CD14-positive monocyte (primary cell): ENCODE data around the gene DNAAF3. TPM values are rescaled to one million over a fixed set of nuclear protein-coding genes. Genes with fewer than 3 reads are reported as not detected.

Source experiments
- DNase-seq, 3 donors: peaks; one replicate each; pipeline ENCODE4 v3.0.0-alpha.2; 2011 to 2022
- H2AFZ ChIP-seq: 2 replicates; pipeline ENCODE4 v1.6.0; 2012; ENCODE audit warnings: mild to moderate bottlenecking, low read depth, low read length, inconsistent platforms; ENCODE audit not compliant: insufficient read depth, poor library complexity, severe bottlenecking
- H3K27ac ChIP-seq, 2 donors: 1 replicate in 1 of 2; 2 replicates in 1 of 2; pipeline ENCODE4 v1.5.1; 2012 to 2013; ENCODE audit warnings: low read length in 2 of 2, control low read depth in 1 of 2, inconsistent platforms in 1 of 2, low read depth in 1 of 2, mild to moderate bottlenecking in 1 of 2
- H3K27me3 ChIP-seq, 2 donors: one replicate each; pipeline versions ENCODE4 v1.6.0 to v1.6.1; 2011 to 2013; ENCODE audit warnings: low read length in 2 of 2; ENCODE audit not compliant: control insufficient read depth in 2 of 2, insufficient read depth in 2 of 2
- H3K36me3 ChIP-seq, 2 donors: replicated peaks in 1 of 2; 1 replicate in 1 of 2; 2 replicates in 1 of 2; pipeline versions ENCODE4 v1.5.1 to v1.6.1; 2012 to 2013; ENCODE audit warnings: low read length in 2 of 2, control low read depth in 1 of 2, inconsistent platforms in 1 of 2, mild to moderate bottlenecking in 1 of 2; ENCODE audit not compliant: insufficient read depth in 2 of 2, control insufficient read depth in 1 of 2
- H3K4me1 ChIP-seq, 2 donors: 1 replicate in 1 of 2; 2 replicates in 1 of 2; pipeline versions ENCODE4 v1.5.1 to v1.6.1; 2012 to 2013; ENCODE audit warnings: low read length in 2 of 2, control low read depth in 1 of 2, inconsistent platforms in 1 of 2, mild to moderate bottlenecking in 1 of 2, moderate library complexity in 1 of 2; ENCODE audit not compliant: insufficient read depth in 2 of 2, control insufficient read depth in 1 of 2
- H3K4me2 ChIP-seq: replicated peaks from 2 replicates; pipeline ENCODE3; 2012; ENCODE audit warnings: low read length, moderate library complexity, mild to moderate bottlenecking; ENCODE audit not compliant: poor library complexity, severe bottlenecking; ENCODE audit errors: extremely low read depth
- H3K4me3 ChIP-seq, 3 experiments: fragments of 200-600 bp in 1 of 3; sonication (generic) in 1 of 3; replicated peaks in 1 of 3; 1 replicate in 2 of 3; 2 replicates in 1 of 3; pipeline ENCODE4 v1.5.1; 2011 to 2013; ENCODE audit warnings: low read length in 3 of 3, mild to moderate bottlenecking in 3 of 3, control low read depth in 2 of 3, low read depth in 2 of 3, inconsistent platforms in 1 of 3, moderate library complexity in 1 of 3
- H3K79me2 ChIP-seq: 2 replicates; pipeline ENCODE4 v1.6.0; 2012; ENCODE audit warnings: mild to moderate bottlenecking, control low read depth, inconsistent platforms, low read length, moderate library complexity; ENCODE audit not compliant: insufficient read depth
- H3K9ac ChIP-seq: 2 replicates; pipeline ENCODE4 v1.6.0; 2017; ENCODE audit warnings: low read length, mild to moderate bottlenecking; ENCODE audit not compliant: insufficient read depth, poor library complexity, severe bottlenecking
- H3K9me3 ChIP-seq, 2 donors: replicated peaks in 1 of 2; 1 replicate in 1 of 2; 2 replicates in 1 of 2; pipeline versions ENCODE4 v1.5.1 to v1.6.1; 2012 to 2013; ENCODE audit warnings: low read length in 2 of 2, control low read depth in 1 of 2; ENCODE audit not compliant: control insufficient read depth in 1 of 2, insufficient read depth in 1 of 2
- H4K20me1 ChIP-seq: 2 replicates; pipeline ENCODE4 v1.6.0; 2012; ENCODE audit warnings: mild to moderate bottlenecking, low read length, control low read depth, moderate library complexity; ENCODE audit not compliant: insufficient read depth
- H3K27ac Mint-ChIP-seq, 7 donors: one replicate each; pipeline ENCODE4 v1.8.0; 2020; ENCODE audit warnings: mild to moderate bottlenecking in 7 of 7, mixed read lengths in 7 of 7, moderate library complexity in 6 of 7, inconsistent platforms in 2 of 7
- H3K27me3 Mint-ChIP-seq, 3 donors: one replicate each; pipeline ENCODE4 v1.8.0; 2021 to 2022; ENCODE audit warnings: low read depth in 3 of 3, mild to moderate bottlenecking in 3 of 3, mixed read lengths in 3 of 3, moderate library complexity in 3 of 3, inconsistent platforms in 1 of 3
- H3K36me3 Mint-ChIP-seq, 2 donors: one replicate each; pipeline ENCODE4 v1.8.0; 2020; ENCODE audit warnings: mixed read lengths in 2 of 2, inconsistent platforms in 1 of 2, mild to moderate bottlenecking in 1 of 2
- H3K4me1 Mint-ChIP-seq: one replicate; pipeline ENCODE4 v1.8.0; 2020; ENCODE audit warnings: mild to moderate bottlenecking, mixed read lengths
- H3K4me3 Mint-ChIP-seq, 2 donors: one replicate each; pipeline ENCODE4 v1.8.0; 2020; ENCODE audit warnings: mild to moderate bottlenecking in 2 of 2, mixed read lengths in 2 of 2, moderate library complexity in 1 of 2
- H3K9me3 Mint-ChIP-seq, 7 donors: one replicate each; pipeline ENCODE4 v1.8.0; 2020 to 2022; ENCODE audit warnings: mixed read lengths in 7 of 7, mild to moderate bottlenecking in 6 of 7, moderate library complexity in 6 of 7, inconsistent platforms in 2 of 7
- CTCF ChIP-seq: fragments of 200-600 bp; IDR thresholded peaks from one replicate; pipeline ENCODE4 v1.8.0; 2022; ENCODE audit warnings: antibody characterized with exemption, mild to moderate bottlenecking
- WGBS: methylation state at CpG from one replicate; pipeline ENCODE4 v1.1.5; 2013; ENCODE audit warnings: missing lambda C conversion rate; ENCODE audit not compliant: insufficient coverage; 5-methylcytosine and 5-hydroxymethylcytosine counted together
- intact Hi-C, 2 donors: fragments of 100-400 bp; cut with micrococcal nuclease; formaldehyde crosslinking; loops; one replicate each; pipeline versions ENCODE4 v1.15.0 to v1.15.1; 2023
- polyA plus RNA-seq, 3 donors: library from polyadenylated mRNA; depleted of rRNA in 1 of 3; unstranded in 2 of 3; stranded (reverse) in 1 of 3; fragments of 300-500 nt in 2 of 3; fragments of >200 nt in 1 of 3; fragmentation: Illumina TruSeq in 2 of 3; gene quantifications; 1 replicate in 2 of 3; 2 replicates in 1 of 3; pipeline ENCODE4 v1.2.3, GENCODE V29; 2012 to 2021

DNAAF3 gene
- polyA plus RNA-seq, 3 donors: 0.19 TPM; not detected in 2

- Histone ChIP-seq H3K4me1 (peaks cover 25 to 30% of the 10 kb centered on the region in 2 donors), H3K27me3 (peaks cover 10 to 54% of the 10 kb centered on the region in 2 donors), H4K20me1 (no peaks in the 10 kb centered on the region), H3K36me3 (no peaks in the 10 kb centered on the region), H3K27ac (no peak overlapping the region), H3K9ac (no peak overlapping the region), H3K4me3 (peak overlapping the region in 1 of 3 experiments; percentile 62), H3K9me3 (no peaks in the 10 kb centered on the region), H3K79me2 (no peaks in the 10 kb centered on the region), H3K4me2 (peak overlapping the region; percentile 63), H2AFZ (no peak overlapping the region)
- no CpG with 5 or more reads among the region's 3 CpGs for WGBS
- peaks cover 28% of the 10 kb centered on the region for H3K4me1 Mint-ChIP-seq
- peaks cover 0 to 14% (median 9%) of the 10 kb centered on the region in 7 donors for H3K9me3 Mint-ChIP-seq
- peaks cover 63 to 82% (median 79%) of the 10 kb centered on the region in 3 donors for H3K27me3 Mint-ChIP-seq
- intact Hi-C loops: loop anchor here in 1 of 2 donors (10.0 kb wide), 2 partner anchors 280 to 310 kb away; no protein-coding TSS in a partner anchor
- DNase-seq: peak; percentile 29 to 49 (median 33)
- peak overlapping the region in 1 of 7 donors; percentile 71 for H3K27ac Mint-ChIP-seq
- peak overlapping the region; percentile 31 to 74 for H3K4me3 Mint-ChIP-seq
- no peaks in the 10 kb centered on the region for H3K36me3 Mint-ChIP-seq
- no peak for TF ChIP-seq CTCF
Observed at GRCh38 chr19:55145232-55145631, 21.2 kb downstream of the DNAAF3 start.

- H3K27ac Mint-ChIP-seq: no peak overlapping the region
- peaks cover 23% of the 10 kb centered on the region for H3K4me1 Mint-ChIP-seq
- H3K9me3 ChIP-seq: no peaks in the 10 kb centered on the region
- H3K4me2 ChIP-seq: no peak overlapping the region
- DNase-seq: no peak
- no peaks in the 10 kb centered on the region for H3K36me3 ChIP-seq
- 18% methylated on average over 19 of the region's 21 CpGs for WGBS
- no peaks in the 10 kb centered on the region for H3K79me2 ChIP-seq
- peak overlapping the region in 1 of 2 donors; percentile 56 for H3K4me3 Mint-ChIP-seq
- H2AFZ ChIP-seq: no peak overlapping the region
- peaks cover 43 to 58% (median 54%) of the 10 kb centered on the region in 3 donors for H3K27me3 Mint-ChIP-seq
- H3K36me3 Mint-ChIP-seq: no peaks in the 10 kb centered on the region
- peaks cover 0 to 12% (median 7%) of the 10 kb centered on the region in 7 donors for H3K9me3 Mint-ChIP-seq
- H3K27ac ChIP-seq: no peak overlapping the region
- H3K4me3 ChIP-seq: no peak overlapping the region
- H3K4me1 ChIP-seq: peaks cover 22 to 26% of the 10 kb centered on the region in 2 donors
- H3K9ac ChIP-seq: no peak overlapping the region
- TF ChIP-seq CTCF: no peak
- no peaks in the 10 kb centered on the region for H4K20me1 ChIP-seq
- intact Hi-C loops: loop anchor here (5.0 to 10.0 kb wide), 4 partner anchors 276 to 361 kb away; no protein-coding TSS in a partner anchor
- peaks cover 3 to 24% of the 10 kb centered on the region in 2 donors for H3K27me3 ChIP-seq
Observed at GRCh38 chr19:55141696-55142095, 24.7 kb downstream of the DNAAF3 start.
